Measurements from ENCODE around the gene RAD23A. TPM values are rescaled to one million over a fixed set of nuclear protein-coding genes. Genes with fewer than 3 reads are reported as not detected.
"Not testable (repeated sequence)": the region's sequence is repeated elsewhere in the genome, so short reads cannot be mapped to it uniquely, and the experiment has no call there.

Gene RAD23A
- total RNA-seq, 1 experiment from 2014 or later, result 354 TPM

DNA sequence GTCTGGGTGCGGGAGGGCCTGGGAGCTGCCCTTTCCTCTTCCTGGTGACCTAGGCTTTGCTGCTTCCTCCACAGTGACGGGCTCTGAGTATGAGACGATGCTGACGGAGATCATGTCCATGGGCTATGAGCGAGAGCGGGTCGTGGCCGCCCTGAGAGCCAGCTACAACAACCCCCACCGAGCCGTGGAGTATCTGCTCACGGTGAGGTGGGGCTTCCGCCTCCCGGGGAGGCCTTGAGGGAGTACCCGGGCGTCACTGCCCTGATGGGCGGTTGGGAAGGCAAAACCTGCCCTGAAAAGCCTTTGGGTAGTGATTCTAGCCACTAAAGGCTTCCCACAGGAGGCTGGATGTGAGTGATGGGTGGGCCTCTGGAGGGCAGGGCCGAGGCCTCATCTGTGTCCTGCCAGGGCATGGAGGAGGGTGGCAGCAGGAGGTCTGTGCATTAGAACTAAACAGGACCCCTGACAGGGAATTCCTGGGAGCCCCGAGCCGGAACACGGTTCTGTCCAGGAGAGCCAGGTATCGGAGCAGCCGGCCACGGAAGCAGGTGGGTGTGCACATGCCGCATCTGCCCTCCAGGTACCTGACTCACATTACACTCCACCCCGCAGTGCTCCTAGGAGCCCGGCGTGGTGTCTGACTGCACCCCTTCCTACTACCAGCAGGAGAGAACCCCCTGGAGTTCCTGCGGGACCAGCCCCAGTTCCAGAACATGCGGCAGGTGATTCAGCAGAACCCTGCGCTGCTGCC is 3.1 kb downstream of the RAD23A start:
- peaks cover 90% of the 10 kb centered on the region for H3K36me3 ChIP-seq
- DNase-seq, result no peak

GRCh38 chr19:12949363-12950283 is 4.0 kb downstream of the RAD23A start:
- peaks cover 92% of the 10 kb centered on the region for H3K36me3 ChIP-seq
- H3K9me3 ChIP-seq, result no peaks in the 10 kb centered on the region
- H3K27me3 ChIP-seq, result no peaks in the 10 kb centered on the region
- H3K4me3 ChIP-seq, result no peak overlapping the region
- DNase-seq, result no peak

More for the DNA sequence above, 3.1 kb downstream of the RAD23A start:
- no peaks in the 10 kb centered on the region for H3K27me3 ChIP-seq
- no peak overlapping the region for H3K4me3 ChIP-seq
- no peaks in the 10 kb centered on the region for H3K9me3 ChIP-seq

- H3K4me3 ChIP-seq, DNase-seq, H3K9me3 ChIP-seq, H3K27me3 ChIP-seq: not testable (repeated sequence)
- H3K36me3 ChIP-seq, result peaks cover 96% of the 10 kb centered on the region
These were observed 6.4 kb downstream of the RAD23A start for GRCh38 chr19:12952050-12952449.

GRCh38 chr19:12952488-12953137 is 7.0 kb downstream of the RAD23A start:
- Histone ChIP-seq H3K9me3 (no peaks in the 10 kb centered on the region), H3K27me3 (no peaks in the 10 kb centered on the region), H3K4me3 (no peak overlapping the region), H3K36me3 (peaks cover 91% of the 10 kb centered on the region)
- peak; percentile 93 for DNase-seq

DNA sequence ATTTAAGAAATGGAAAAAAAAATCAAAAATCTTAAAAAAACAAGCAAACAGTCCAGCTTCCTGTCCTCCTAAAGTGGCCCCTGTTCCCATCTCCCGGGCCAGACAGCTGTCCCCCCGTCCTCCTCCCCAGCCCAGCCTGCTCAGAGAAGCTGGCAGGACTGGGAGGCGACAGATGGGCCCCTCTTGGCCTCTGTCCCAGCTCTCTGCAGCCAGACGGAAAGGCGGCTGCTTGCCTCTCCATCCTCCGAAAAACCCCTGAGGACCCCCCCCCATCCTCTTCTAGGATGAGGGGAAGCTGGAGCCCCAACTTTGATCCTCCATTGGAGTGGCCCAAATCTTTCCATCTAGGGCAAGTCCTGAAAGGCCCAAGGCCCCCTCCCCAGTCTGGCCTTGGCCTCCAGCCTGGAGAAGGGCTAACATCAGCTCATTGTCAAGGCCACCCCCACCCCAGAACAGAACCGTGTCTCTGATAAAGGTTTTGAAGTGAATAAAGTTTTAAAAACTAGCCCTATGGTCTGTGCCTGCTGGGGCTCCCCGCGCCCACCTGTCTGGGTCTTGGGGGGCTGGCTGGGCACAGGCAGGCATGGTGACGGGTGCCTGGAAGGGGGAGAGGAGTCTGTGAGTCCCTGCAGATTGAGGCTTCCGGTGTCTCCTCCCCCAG is 7.6 kb downstream of the RAD23A start:
- H3K36me3 ChIP-seq, result peaks cover 84% of the 10 kb centered on the region
- no peaks in the 10 kb centered on the region for H3K9me3 ChIP-seq
- no peaks in the 10 kb centered on the region for H3K27me3 ChIP-seq
- DNase-seq, result peak; percentile 92
- no peak overlapping the region for H3K4me3 ChIP-seq

DNA sequence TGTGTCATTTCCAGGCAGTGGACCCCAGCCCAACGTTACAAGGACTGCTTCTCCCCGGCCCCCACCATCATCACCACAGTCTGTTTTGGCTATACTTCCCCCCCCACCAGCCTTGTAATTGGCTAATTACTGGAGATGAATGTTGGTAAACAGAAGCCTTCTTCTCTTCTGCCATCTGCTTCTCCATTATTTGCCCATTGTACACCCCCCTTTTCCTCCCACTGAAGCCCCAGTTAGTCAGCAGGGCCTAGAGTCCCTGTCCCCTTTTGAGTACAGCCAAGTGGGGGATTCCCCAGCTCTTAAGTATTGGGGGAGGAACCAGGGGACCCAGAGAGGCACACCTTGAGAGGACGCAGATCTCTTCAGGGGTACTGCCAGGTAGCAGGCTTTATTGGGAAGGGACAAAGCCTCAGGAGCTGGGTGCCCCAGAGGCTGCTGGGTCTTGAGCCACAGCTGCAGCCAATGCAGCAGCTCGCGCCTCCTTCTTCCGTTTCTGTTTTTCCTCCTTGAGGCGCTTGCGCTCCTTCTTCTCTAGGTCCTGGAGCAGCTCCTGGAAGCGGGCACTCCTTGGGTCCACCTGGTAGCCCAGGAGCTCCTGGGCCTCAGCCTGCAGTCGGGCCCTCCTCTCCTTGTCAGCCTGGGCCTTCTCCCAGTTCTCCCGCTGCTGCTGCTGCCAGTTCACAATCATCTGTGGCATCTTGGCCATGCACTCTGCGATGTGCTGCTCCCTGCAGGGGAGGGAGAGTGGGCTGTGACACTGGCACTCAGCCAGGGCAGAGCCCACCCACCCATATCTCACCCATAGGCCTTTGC is 8.3 kb downstream of the RAD23A start:
- no peak for DNase-seq
- Histone ChIP-seq H3K4me3 (no peak overlapping the region), H3K27me3 (no peaks in the 10 kb centered on the region), H3K36me3 (peaks cover 77% of the 10 kb centered on the region), H3K9me3 (no peaks in the 10 kb centered on the region)

GRCh38 chr19:12954612-12954962 is 8.9 kb downstream of the RAD23A start:
- Histone ChIP-seq H3K9me3 (no peaks in the 10 kb centered on the region), H3K4me3 (no peak overlapping the region), H3K27me3 (no peaks in the 10 kb centered on the region), H3K36me3 (peaks cover 71% of the 10 kb centered on the region)
- DNase-seq, result no peak

DNA sequence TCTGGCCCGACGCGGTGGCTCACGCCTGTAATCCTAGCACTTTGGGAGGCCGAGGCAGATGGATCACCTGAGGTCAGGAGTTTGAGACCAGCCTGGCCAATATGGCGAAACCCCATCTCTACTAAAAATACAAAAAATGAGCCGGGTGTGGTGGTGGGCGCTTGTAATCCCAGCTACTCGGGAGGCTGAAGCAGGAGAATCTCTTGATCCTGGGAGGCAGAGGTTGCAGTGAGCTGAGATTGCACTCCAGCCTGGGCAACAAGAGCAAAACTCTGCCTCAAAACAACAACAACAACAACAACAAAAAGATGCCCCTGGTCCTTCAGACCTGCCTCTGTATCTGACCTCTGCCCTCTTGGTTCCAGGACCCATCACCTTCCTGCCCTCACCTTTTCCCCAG is 9.9 kb downstream of the RAD23A start:
- H3K4me3 ChIP-seq, result peak overlapping the region; percentile 89
- H3K36me3 ChIP-seq, result peaks cover 61% of the 10 kb centered on the region
- not testable (repeated sequence) for H3K27me3 ChIP-seq, DNase-seq, H3K9me3 ChIP-seq

- peaks cover 57% of the 10 kb centered on the region for H3K36me3 ChIP-seq
- peak overlapping the region; percentile 89 for H3K4me3 ChIP-seq
- no peaks in the 10 kb centered on the region for H3K27me3 ChIP-seq
- no peak for DNase-seq
- H3K9me3 ChIP-seq, result no peaks in the 10 kb centered on the region
These were observed 10.3 kb downstream of the RAD23A start for GRCh38 chr19:12955996-12956395.

DNA sequence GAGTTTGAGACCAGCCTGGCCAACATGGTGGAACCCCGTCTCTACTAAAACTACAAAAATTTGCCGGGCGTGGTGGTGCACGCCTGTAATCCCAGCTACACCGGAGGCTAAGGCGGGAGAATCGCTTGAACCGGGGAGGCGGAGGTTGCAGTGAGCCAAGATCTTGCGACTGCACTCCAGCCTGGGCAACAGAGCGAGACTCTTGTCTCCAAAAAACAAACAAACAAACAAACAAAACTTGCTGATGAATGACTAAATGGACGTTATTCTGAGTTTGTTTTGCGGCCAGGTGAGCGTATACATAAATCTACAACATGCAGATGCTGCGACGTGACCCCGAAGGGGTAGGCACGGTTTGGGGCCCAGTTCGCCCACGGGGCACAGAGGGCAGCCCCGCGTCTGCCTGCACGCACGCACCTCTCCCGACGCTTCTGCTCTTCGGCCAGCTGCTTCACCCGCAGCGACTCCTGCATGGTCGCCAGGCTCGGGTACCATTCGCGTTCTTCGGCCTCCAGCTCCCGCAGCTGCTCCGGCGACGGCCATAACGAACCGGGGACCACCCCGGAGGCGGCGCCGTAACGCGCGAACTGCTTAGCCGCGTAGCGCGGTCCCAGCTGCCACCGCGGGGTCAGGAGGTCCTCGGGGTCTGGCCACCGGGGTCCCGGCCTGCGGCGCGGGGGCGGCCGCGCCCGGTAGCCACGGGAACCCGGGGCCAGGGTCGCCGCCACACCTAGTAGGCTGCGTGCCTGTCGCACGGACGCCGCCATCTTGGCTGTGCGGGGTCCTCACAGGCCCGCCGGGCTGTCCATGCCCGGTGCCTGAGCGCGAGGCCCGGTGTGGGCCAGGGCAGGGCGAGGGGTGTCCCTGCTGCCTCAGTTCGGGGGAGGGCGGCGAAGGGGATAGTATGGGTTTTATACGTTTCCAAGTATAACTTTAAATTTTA is 11.1 kb downstream of the RAD23A start, which contains the start of gene GADD45GIP1:
Gene GADD45GIP1 (minus strand): TSS at position 778 of the 943 bp plus-strand sequence. CDS start 11 bp downstream, at position 767.
- H3K27me3 ChIP-seq, result no peaks in the 10 kb centered on the region
- peak within 1 kb of the TSS; percentile 89 for H3K4me3 ChIP-seq
- peak; percentile 96 for DNase-seq
- peaks cover 50% of the 10 kb centered on the region for H3K36me3 ChIP-seq
- H3K9me3 ChIP-seq, result no peaks in the 10 kb centered on the region

DNA sequence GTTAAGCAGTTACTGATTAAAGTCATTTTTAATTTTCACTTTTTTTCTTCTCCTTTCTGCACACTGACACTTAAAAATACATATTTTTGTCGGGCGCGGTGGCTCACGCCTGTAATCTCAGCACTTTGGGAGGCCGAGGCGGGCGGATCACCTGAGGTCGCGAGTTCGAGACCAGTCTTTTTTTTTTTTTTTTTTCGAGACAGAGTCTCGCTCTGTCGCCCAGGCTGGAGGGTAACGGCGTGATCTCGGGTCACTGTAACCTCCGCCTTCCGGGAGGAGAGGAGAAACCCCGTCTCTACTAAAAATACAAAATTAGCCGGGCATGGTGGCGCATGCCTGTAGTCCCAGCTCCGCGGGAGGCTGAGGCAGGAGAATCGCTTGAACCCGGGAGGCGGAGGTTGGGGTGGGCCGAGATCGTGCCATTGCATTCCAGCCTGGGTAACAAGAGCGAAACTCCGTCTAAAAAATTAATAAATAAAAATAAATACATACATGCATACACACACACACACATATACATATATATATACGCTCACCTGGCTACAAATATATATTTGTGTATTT is 11.8 kb downstream of the RAD23A start:
- H3K9me3 ChIP-seq, H3K27me3 ChIP-seq, DNase-seq: not testable (repeated sequence)
- Histone ChIP-seq H3K4me3 (peak overlapping the region; percentile 89), H3K36me3 (peaks cover 42% of the 10 kb centered on the region)

DNA sequence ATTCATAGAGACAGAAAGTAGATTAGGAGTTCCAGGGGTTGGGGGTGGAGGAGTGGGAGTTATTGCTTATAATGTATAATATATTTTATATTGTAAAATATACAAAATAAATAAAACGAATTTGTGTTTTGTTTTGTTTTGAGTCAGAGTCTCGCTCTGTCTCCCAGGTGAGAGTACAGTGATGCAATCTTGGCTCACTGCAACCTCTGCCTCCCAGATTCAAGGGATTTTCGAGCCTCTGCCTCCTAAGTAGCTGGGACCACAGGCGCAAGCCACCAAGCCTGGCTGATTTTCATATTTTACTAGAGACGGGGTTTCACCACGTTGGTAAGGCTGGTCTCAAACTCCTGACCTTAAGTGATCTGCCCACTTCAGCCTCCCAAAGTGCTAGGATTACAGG is 13.8 kb downstream of the RAD23A start:
- no peak overlapping the region for H3K4me3 ChIP-seq
- no peaks in the 10 kb centered on the region for H3K9me3 ChIP-seq
- no peaks in the 10 kb centered on the region; the same call in 1 of the 2 replicates for H3K27me3 ChIP-seq
- peaks cover 24% of the 10 kb centered on the region for H3K36me3 ChIP-seq
- no peak for DNase-seq

DNA sequence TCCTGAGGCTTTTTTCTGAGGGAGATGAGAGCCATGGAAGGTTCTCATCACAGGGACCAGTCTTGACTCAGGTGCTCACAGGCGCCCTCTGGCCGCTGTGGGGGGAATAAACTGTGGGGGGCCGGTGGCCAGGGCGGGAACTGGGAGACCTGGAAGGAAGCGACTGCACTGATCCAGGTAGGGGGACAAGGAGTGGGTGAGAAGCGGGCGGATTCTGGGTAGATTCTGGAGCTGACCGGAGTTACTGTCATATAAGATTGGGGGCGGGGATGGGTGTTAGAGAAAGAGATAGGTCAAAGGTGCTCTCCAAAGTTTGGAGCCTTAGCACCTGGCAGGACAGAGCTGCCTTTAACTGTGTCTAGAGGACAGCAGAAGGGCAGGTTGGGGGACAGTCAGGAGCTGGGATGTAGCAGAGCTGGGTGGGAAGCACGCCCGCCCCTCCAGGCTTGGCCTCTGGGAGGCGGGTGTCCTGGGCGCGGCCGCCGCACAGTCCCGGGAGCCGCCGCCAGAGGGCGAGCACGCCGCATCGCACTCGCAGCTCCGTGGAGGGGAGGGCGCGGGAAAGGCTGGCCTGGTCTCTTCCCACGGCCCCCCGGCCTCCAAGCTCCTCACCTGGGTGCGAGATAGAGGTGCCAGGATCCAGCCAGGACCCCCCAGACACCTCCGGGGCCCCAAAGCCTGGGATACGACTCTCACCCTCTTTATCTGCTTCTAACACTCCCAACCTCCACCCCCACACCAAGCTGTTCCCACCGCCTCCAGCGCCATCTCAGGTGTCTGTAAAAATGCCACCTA is 19.6 kb downstream of the RAD23A start:
- H3K9me3 ChIP-seq, result no peaks in the 10 kb centered on the region
- peak; percentile 89 for DNase-seq
- peak overlapping the region; percentile 44 for H3K4me3 ChIP-seq

GRCh38 chr19:12965812-12966135 is 20.1 kb downstream of the RAD23A start:
- no peaks in the 10 kb centered on the region for H3K36me3 ChIP-seq
- peak overlapping the region; percentile 44; the same call in 1 of the 2 replicates for H3K4me3 ChIP-seq
- no peak for DNase-seq

More for the DNA sequence above, 19.6 kb downstream of the RAD23A start:
- H3K27me3 ChIP-seq, result no peaks in the 10 kb centered on the region; the same call in 1 of the 2 replicates
- H3K36me3 ChIP-seq, result no peaks in the 10 kb centered on the region

More at GRCh38 chr19:12965812-12966135, 20.1 kb downstream of the RAD23A start:
- Histone ChIP-seq H3K9me3 (no peaks in the 10 kb centered on the region), H3K27me3 (no peaks in the 10 kb centered on the region; the same call in 1 of the 2 replicates)

Data from MG63 (cell line).